HG03097 (cell line): Measurements from ENCODE around the gene MT1HL1.
"Not testable (repeated sequence)": the region's sequence is repeated elsewhere in the genome, so short reads cannot be mapped to it uniquely, and the experiment has no call there.

Experiments
- ATAC-seq: cut with Tn5 transposase; IDR thresholded peaks from one replicate; pipeline ENCODE4 v1.9.1; 2021; ENCODE audit not compliant: unreplicated experiment, low FRiP score

Gene MT1HL1

GRCh38 chr1:236981431-236981830 lies 22.8 kb downstream of the MT1HL1 start:
- ATAC-seq, result not testable (repeated sequence)

- no peak for ATAC-seq
Observed at GRCh38 chr1:236980673-236981072, 23.6 kb downstream of the MT1HL1 start.

- no peak for ATAC-seq
Observed at GRCh38 chr1:236979149-236979900, 24.9 kb downstream of the MT1HL1 start.

- ATAC-seq, result no peak
Observed at GRCh38 chr1:236978740-236979139, 25.5 kb downstream of the MT1HL1 start.

- ATAC-seq, result no peak
Observed at GRCh38 chr1:236975461-236975860, 28.8 kb downstream of the MT1HL1 start.

- not testable (repeated sequence) for ATAC-seq
Observed at GRCh38 chr1:236974025-236974424, 30.2 kb downstream of the MT1HL1 start.

GRCh38 chr1:236966636-236967035 lies 37.6 kb downstream of the MT1HL1 start:
- no peak for ATAC-seq

GRCh38 chr1:236963920-236964319 lies 40.3 kb downstream of the MT1HL1 start:
- ATAC-seq, result no peak

GRCh38 chr1:236959112-236959511 lies 45.1 kb downstream of the MT1HL1 start:
- no peak for ATAC-seq

- no peak for ATAC-seq
Observed at GRCh38 chr1:236957235-236957634, 47.0 kb downstream of the MT1HL1 start.
